Measurements from ENCODE around the gene EGF.

Gene EGF

GRCh38 chr4:109966891-109967481, 54.3 kb downstream of the EGF start:
- no peak for DNase-seq

- DNase-seq, result no peak
Observed at GRCh38 chr4:109967798-109968520, 55.3 kb downstream of the EGF start.

- no peak for DNase-seq
Observed at GRCh38 chr4:109969087-109969486, 56.4 kb downstream of the EGF start.

GRCh38 chr4:109969919-109970318, 57.2 kb downstream of the EGF start:
- no peak for DNase-seq

- no peak for DNase-seq
Observed at GRCh38 chr4:109972786-109973528, 60.3 kb downstream of the EGF start.

GRCh38 chr4:109973529-109973905, 60.8 kb downstream of the EGF start:
- no peak for DNase-seq

GRCh38 chr4:109976189-109976588, 63.5 kb downstream of the EGF start:
- DNase-seq, result no peak

GRCh38 chr4:109977854-109978501, 65.3 kb downstream of the EGF start:
- no peak for DNase-seq

- no peak for DNase-seq
Observed at GRCh38 chr4:109978704-109979454, 66.2 kb downstream of the EGF start.

- DNase-seq, result no peak
Observed at GRCh38 chr4:109979920-109980717, 67.4 kb downstream of the EGF start.

GRCh38 chr4:109981936-109982335, 69.3 kb downstream of the EGF start:
- no peak for DNase-seq

GRCh38 chr4:109982521-109982920, 69.8 kb downstream of the EGF start:
- DNase-seq, result no peak

- no peak for DNase-seq
Observed at GRCh38 chr4:109985993-109986974, 73.6 kb downstream of the EGF start.

- DNase-seq, result no peak
Observed at GRCh38 chr4:109989044-109989443, 76.4 kb downstream of the EGF start.

- DNase-seq, result no peak
Observed at GRCh38 chr4:109989618-109990017, 76.9 kb downstream of the EGF start.

- no peak for DNase-seq
Observed at GRCh38 chr4:109990261-109991257, 77.9 kb downstream of the EGF start.

GRCh38 chr4:109993116-109993515, 80.4 kb downstream of the EGF start:
- no peak for DNase-seq

GRCh38 chr4:109994415-109994827, 81.7 kb downstream of the EGF start:
- no peak for DNase-seq

GRCh38 chr4:109996526-109996925, 83.8 kb downstream of the EGF start:
- DNase-seq, result no peak

Measured in NCI-H524 treated with DMSO at 0.1 percent for 48 hours (cell line).